GM12891 (cell line): ENCODE results near the gene GALNT10.

ENCODE experiments used
- POLR2A ChIP-seq: IDR thresholded peaks from 2 replicates; pipeline ENCODE4 v1.6.1; 2011; ENCODE audit warnings: low read depth, low read length, control low read depth
- POLR2AphosphoS5 ChIP-seq: IDR thresholded peaks from 2 replicates; pipeline ENCODE4 v1.6.1; 2011; ENCODE audit warnings: low read depth, low read length, control low read depth
- SPI1 ChIP-seq: IDR thresholded peaks from 2 replicates; pipeline ENCODE4 v1.6.1; 2011; ENCODE audit warnings: low read depth, low read length, control low read depth
- TAF1 ChIP-seq: IDR thresholded peaks from 2 replicates; pipeline ENCODE4 v1.6.1; 2011; ENCODE audit warnings: low read depth, low read length, control low read depth

- TF ChIP-seq POLR2A = no peak
- TF ChIP-seq TAF1 = no peak
- TF ChIP-seq POLR2AphosphoS5 = no peak
- no peak for TF ChIP-seq SPI1
Measured at GRCh38 chr5:154363411-154363810, 172.9 kb downstream of the GALNT10 start.
